HUES48 (cell line): ENCODE results near the gene SYNE2.

Source experiments
- H3K27ac ChIP-seq: one replicate; pipeline ENCODE4 v1.7.0; 2013; ENCODE audit warnings: low read depth, low read length, inconsistent platforms
- H3K27me3 ChIP-seq: 2 replicates; pipeline ENCODE4 v1.6.1; 2013; ENCODE audit warnings: mild to moderate bottlenecking, low read length; ENCODE audit not compliant: control insufficient read depth, insufficient read depth
- H3K36me3 ChIP-seq: 2 replicates; pipeline ENCODE4 v1.6.1; 2013; ENCODE audit warnings: low read length; ENCODE audit not compliant: control insufficient read depth, insufficient read depth
- H3K4me1 ChIP-seq: 2 replicates; pipeline ENCODE4 v1.6.1; 2013; ENCODE audit warnings: mild to moderate bottlenecking, low read length; ENCODE audit not compliant: control insufficient read depth, insufficient read depth
- H3K4me3 ChIP-seq: 2 replicates; pipeline ENCODE4 v1.5.1; 2013; ENCODE audit warnings: mild to moderate bottlenecking, low read depth, low read length
- H3K9ac ChIP-seq: 2 replicates; pipeline ENCODE4 v1.6.1; 2013; ENCODE audit warnings: mild to moderate bottlenecking, low read depth, low read length, moderate library complexity
- H3K9me3 ChIP-seq: 2 replicates; pipeline ENCODE4 v1.6.1; 2013; ENCODE audit warnings: low read length; ENCODE audit not compliant: control insufficient read depth, insufficient read depth

Gene SYNE2

DNA sequence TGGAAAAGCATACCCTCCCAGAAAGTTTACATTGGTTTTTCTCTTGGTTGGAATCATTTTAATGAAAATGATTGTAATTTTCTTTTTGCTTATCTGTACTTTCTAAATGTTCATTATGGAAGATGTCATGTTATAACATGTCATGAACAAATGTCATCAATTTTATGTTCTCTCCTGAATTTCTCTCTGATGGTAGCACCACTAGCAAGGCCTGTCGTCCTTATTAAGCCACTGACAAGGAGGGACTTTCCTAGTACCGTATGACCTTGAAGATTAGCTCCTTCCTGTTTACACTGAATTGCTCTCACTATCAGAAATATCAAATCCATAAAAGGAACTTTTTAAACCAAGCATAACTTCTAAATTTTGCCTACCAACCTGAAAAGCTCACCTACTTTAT, 342.4 kb downstream of the SYNE2 start:
- H3K9ac ChIP-seq: no peak overlapping the region
- H3K36me3 ChIP-seq: peaks cover 16% of the 10 kb centered on the region
- H3K27me3 ChIP-seq: no peaks in the 10 kb centered on the region
- no peaks in the 10 kb centered on the region for H3K9me3 ChIP-seq
- peaks cover 45% of the 10 kb centered on the region for H3K4me1 ChIP-seq
- H3K4me3 ChIP-seq: no peak overlapping the region
- no peak overlapping the region for H3K27ac ChIP-seq

DNA sequence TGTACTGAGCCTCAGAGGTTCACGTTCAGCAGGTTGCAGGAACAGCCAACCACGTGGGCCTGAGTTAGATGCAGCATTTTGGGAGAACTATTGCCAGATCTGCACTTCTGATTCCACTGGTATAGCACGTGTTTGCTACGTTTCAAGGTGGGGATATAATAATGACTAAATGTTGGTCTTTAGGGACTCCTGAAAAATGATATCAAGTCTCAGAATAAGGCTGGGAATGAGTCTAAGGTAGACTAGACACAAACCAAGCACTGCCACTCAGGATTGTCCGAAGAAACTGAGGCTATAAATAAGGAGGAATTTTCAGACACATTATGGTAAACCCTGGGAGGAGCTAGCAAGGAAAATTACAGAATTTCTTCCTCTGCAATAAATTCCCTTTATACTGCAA, 343.3 kb downstream of the SYNE2 start:
- H3K9ac ChIP-seq: no peak overlapping the region
- H3K27ac ChIP-seq: no peak overlapping the region
- peaks cover 9% of the 10 kb centered on the region for H3K36me3 ChIP-seq
- H3K4me1 ChIP-seq: peaks cover 50% of the 10 kb centered on the region
- no peak overlapping the region for H3K4me3 ChIP-seq
- H3K9me3 ChIP-seq: no peaks in the 10 kb centered on the region
- H3K27me3 ChIP-seq: no peaks in the 10 kb centered on the region

- Histone ChIP-seq H3K9me3 (no peaks in the 10 kb centered on the region), H3K27me3 (no peaks in the 10 kb centered on the region), H3K36me3 (no peaks in the 10 kb centered on the region; the same call in 1 of the 2 replicates), H3K27ac (peak overlapping the region; percentile 48), H3K4me3 (peak overlapping the region; percentile 62), H3K4me1 (peaks cover 50% of the 10 kb centered on the region), H3K9ac (no peak overlapping the region)
Measured at GRCh38 chr14:64196814-64197411, 344.1 kb downstream of the SYNE2 start.

- no peak overlapping the region for H3K4me3 ChIP-seq
- H3K27ac ChIP-seq: no peak overlapping the region
- H3K27me3 ChIP-seq: no peaks in the 10 kb centered on the region
- no peak overlapping the region for H3K9ac ChIP-seq
- H3K9me3 ChIP-seq: no peaks in the 10 kb centered on the region
- H3K36me3 ChIP-seq: peaks cover 4% of the 10 kb centered on the region; the same call in 1 of the 2 replicates
- H3K4me1 ChIP-seq: peaks cover 42% of the 10 kb centered on the region
Measured at GRCh38 chr14:64197996-64198395, 345.2 kb downstream of the SYNE2 start.

- H3K36me3 ChIP-seq: peaks cover 9% of the 10 kb centered on the region; the same call in 1 of the 2 replicates
- H3K27ac ChIP-seq: no peak overlapping the region
- peaks cover 38% of the 10 kb centered on the region for H3K4me1 ChIP-seq
- no peak overlapping the region for H3K4me3 ChIP-seq
- no peak overlapping the region for H3K9ac ChIP-seq
- no peaks in the 10 kb centered on the region for H3K9me3 ChIP-seq
- no peaks in the 10 kb centered on the region for H3K27me3 ChIP-seq
Measured at GRCh38 chr14:64198486-64198885, 345.7 kb downstream of the SYNE2 start.

DNA sequence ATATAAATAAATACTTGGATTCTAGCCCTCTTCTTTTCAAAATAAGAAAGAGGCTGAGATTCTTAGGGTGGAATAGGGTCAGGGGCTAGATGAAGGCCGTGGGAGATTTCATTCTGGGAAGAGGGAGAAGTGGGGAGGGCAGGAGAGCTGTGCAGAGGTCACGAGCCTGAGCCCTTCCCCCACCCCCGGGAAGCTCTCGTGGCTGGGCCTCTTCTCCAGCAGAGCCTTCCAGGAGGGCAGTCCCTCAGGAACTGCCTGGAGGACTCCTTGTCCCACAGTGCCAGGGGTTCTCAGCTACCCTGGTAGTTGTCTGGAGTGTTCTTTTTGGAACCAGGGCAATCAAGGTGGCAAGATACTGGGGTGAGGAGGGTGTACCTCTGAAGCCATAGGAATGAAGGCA, 347.4 kb downstream of the SYNE2 start:
- Histone ChIP-seq H3K4me3 (no peak overlapping the region), H3K27me3 (no peaks in the 10 kb centered on the region), H3K9me3 (no peaks in the 10 kb centered on the region), H3K27ac (no peak overlapping the region), H3K36me3 (peaks cover 13% of the 10 kb centered on the region), H3K9ac (no peak overlapping the region), H3K4me1 (peaks cover 32% of the 10 kb centered on the region)

DNA sequence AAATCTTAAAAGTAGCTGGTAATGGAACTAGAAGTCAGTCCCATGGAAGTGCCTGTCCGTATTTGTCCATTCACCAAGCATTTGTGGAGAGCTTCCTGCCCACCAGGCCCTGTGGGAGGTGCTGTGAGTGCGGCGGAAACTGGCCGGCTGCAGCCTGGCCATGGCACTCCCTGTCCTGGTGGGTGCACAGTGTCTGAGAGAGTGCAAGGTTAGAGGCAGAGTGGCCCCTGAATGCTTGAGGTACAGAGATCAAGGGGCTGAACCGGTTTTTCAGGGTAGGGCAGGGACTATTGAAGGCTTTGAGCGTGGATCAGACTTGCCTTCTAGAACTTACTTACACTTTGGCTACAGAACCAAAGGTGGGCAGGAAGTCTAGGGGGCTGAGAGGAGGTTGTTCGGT, 348.5 kb downstream of the SYNE2 start:
- peaks cover 23% of the 10 kb centered on the region for H3K4me1 ChIP-seq
- no peaks in the 10 kb centered on the region for H3K27me3 ChIP-seq
- no peaks in the 10 kb centered on the region for H3K9me3 ChIP-seq
- H3K9ac ChIP-seq: no peak overlapping the region
- H3K27ac ChIP-seq: no peak overlapping the region
- H3K36me3 ChIP-seq: peaks cover 13% of the 10 kb centered on the region
- H3K4me3 ChIP-seq: no peak overlapping the region

GRCh38 chr14:64201921-64202545, 349.2 kb downstream of the SYNE2 start:
- H3K36me3 ChIP-seq: peaks cover 13% of the 10 kb centered on the region
- H3K4me1 ChIP-seq: peaks cover 16% of the 10 kb centered on the region
- H3K27me3 ChIP-seq: no peaks in the 10 kb centered on the region
- no peak overlapping the region for H3K27ac ChIP-seq
- no peak overlapping the region for H3K9ac ChIP-seq
- no peaks in the 10 kb centered on the region for H3K9me3 ChIP-seq
- H3K4me3 ChIP-seq: no peak overlapping the region

DNA sequence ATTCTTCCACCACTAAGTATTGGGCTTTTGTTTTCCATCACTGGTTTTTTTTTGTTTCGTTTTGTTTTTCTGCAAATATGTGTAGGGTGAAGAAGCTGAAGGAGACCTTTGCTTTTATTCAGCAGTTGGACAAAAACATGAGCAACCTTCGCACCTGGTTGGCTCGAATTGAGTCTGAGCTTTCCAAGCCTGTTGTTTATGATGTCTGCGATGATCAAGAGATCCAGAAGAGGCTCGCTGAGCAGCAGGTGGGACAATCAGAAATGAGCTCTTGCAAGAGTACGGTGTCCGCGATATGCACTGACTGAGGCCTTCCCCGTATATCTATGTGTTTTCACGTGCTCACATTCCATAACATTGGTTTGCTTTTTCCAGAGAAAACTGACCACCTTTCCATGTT, 349.9 kb downstream of the SYNE2 start:
- Histone ChIP-seq H3K27ac (no peak overlapping the region), H3K9me3 (no peaks in the 10 kb centered on the region), H3K27me3 (no peaks in the 10 kb centered on the region), H3K9ac (no peak overlapping the region), H3K4me3 (no peak overlapping the region), H3K36me3 (peaks cover 14% of the 10 kb centered on the region), H3K4me1 (peaks cover 10% of the 10 kb centered on the region)

DNA sequence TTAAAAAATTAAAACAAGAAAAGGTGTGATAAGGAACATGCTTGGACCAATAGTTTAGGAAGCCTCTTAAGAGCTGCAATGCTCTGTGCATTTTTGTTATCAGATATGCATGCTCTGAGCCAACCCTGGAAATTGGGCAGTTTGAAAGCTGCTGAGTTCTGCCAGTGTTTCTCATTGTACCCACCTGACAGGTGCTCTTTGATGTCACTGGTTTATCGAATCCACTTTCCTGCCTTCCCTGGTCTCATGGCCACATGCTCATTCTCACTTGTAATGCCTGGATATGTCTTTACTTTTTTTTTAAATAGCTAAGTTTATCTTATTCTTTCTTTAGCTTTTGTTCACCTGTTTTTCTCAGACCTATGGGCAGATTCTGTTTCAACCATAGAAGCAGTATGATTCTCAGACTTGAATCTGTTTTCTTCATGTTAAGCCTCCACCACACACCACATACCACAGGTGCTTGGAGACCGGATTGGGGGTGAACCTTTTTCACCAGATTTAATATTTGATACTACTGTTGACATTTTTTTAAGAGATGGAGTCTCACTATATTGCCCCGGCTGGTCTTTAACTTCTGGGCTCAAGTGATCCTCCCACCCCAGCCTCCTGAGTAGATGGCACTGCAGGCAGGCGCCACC, 350.7 kb downstream of the SYNE2 start:
- Histone ChIP-seq H3K4me3 (no peak overlapping the region), H3K27me3 (no peaks in the 10 kb centered on the region), H3K9ac (no peak overlapping the region), H3K27ac (no peak overlapping the region), H3K36me3 (peaks cover 21% of the 10 kb centered on the region), H3K9me3 (no peaks in the 10 kb centered on the region), H3K4me1 (peaks cover 10% of the 10 kb centered on the region)

GRCh38 chr14:64208261-64208660, 355.5 kb downstream of the SYNE2 start:
- no peak overlapping the region for H3K4me3 ChIP-seq
- H3K9ac ChIP-seq: no peak overlapping the region
- H3K27me3 ChIP-seq: no peaks in the 10 kb centered on the region
- no peaks in the 10 kb centered on the region for H3K4me1 ChIP-seq
- H3K36me3 ChIP-seq: peaks cover 60% of the 10 kb centered on the region
- no peaks in the 10 kb centered on the region for H3K9me3 ChIP-seq
- H3K27ac ChIP-seq: no peak overlapping the region
